Measurements from ENCODE around the gene CIT.
"Not testable (repeated sequence)": the region's sequence is repeated elsewhere in the genome, so short reads cannot be mapped to it uniquely, and the experiment has no call there.

Gene CIT, protein sequence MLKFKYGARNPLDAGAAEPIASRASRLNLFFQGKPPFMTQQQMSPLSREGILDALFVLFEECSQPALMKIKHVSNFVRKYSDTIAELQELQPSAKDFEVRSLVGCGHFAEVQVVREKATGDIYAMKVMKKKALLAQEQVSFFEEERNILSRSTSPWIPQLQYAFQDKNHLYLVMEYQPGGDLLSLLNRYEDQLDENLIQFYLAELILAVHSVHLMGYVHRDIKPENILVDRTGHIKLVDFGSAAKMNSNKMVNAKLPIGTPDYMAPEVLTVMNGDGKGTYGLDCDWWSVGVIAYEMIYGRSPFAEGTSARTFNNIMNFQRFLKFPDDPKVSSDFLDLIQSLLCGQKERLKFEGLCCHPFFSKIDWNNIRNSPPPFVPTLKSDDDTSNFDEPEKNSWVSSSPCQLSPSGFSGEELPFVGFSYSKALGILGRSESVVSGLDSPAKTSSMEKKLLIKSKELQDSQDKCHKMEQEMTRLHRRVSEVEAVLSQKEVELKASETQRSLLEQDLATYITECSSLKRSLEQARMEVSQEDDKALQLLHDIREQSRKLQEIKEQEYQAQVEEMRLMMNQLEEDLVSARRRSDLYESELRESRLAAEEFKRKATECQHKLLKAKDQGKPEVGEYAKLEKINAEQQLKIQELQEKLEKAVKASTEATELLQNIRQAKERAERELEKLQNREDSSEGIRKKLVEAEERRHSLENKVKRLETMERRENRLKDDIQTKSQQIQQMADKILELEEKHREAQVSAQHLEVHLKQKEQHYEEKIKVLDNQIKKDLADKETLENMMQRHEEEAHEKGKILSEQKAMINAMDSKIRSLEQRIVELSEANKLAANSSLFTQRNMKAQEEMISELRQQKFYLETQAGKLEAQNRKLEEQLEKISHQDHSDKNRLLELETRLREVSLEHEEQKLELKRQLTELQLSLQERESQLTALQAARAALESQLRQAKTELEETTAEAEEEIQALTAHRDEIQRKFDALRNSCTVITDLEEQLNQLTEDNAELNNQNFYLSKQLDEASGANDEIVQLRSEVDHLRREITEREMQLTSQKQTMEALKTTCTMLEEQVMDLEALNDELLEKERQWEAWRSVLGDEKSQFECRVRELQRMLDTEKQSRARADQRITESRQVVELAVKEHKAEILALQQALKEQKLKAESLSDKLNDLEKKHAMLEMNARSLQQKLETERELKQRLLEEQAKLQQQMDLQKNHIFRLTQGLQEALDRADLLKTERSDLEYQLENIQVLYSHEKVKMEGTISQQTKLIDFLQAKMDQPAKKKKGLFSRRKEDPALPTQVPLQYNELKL (N-terminal part only)

GRCh38 chr12:119876761-119877638 is at the start of gene CIT:
CIT (minus strand) TSS chr12:119877320; CDS start chr12:119876168, 1,152 bp downstream.
- DNase-seq, result peak; percentile 30 to 91 (median 76)

DNA sequence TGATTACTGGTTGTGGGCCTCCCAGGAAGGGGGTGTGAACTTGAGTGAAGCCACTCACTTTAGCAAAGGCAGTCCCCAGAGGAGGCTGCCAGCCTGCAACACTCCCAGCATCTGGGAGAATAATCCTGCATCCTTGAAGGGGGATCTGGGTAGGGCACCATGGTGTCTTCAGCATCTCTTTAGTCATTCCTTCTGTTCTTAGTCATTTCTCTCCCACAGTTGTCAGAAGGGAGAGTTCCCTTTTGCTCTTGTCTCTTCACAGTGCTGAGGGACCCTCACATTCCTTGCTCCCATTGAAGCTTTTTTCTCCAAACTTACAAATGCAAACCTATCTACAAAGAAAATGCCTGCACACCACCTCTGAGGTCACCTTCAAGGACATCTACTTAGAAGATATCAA is 48.1 kb upstream of the CIT start:
- no peak for DNase-seq

DNA sequence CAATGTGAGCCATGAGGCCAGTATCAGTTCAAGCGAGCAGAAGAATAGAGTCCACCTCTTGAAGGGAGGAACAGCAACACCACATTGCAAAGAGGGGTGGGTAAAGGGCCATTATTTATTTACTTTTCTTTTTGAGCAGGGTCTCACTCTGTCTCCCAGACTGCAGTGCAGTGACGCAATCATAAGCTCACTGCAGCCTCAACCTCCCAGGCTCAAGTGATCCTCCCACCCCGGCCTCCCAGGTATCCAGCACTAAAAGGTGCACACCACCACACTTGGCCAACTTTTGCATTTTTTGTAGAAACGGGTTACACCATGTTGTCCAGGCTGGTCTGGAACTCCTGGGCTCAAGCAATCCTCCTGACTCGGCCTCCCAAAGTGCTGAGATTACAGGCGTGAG is 42.9 kb upstream of the CIT start:
- DNase-seq, result no peak

DNA sequence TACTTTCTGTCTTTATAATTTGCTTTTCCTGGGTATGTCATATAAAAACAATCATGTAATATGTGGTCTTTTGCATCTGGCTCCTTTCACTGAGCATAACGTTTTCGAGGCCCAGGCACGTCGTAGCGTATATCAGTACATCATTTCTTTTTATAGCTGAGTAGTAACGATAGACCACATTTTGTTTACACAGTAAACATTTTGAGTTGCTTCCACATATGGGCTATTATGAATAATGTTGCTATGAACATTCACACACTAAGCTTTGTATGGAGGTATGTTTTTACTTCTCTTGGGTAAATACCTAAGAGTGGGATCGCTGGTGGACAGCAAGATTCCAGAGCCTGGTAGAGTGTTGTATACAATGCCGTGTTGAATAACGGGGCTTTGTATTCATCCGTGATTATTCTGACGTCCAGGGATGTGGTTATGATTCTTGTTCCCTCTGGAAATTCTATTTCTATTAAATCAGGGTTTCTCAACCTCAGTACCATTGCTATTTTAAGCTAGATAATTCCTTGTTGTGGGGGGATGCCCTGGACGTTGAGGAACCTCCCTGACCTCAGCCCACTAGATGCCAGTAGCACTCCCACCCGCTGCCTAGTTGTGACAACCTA is 38.9 kb upstream of the CIT start:
- DNase-seq, result no peak

GRCh38 chr12:119914666-119915065 is 37.5 kb upstream of the CIT start:
- DNase-seq, result no peak

- no peak for DNase-seq
These were observed 36.6 kb upstream of the CIT start for GRCh38 chr12:119913536-119914330.

- DNase-seq, result no peak
These were observed 34.1 kb upstream of the CIT start for GRCh38 chr12:119911182-119911581.

GRCh38 chr12:119910586-119910985 is 33.5 kb upstream of the CIT start:
- no peak for DNase-seq

- peak in 47 of 58 donors; percentile 3 to 73 (median 18) for DNase-seq
These were observed 25.0 kb upstream of the CIT start for GRCh38 chr12:119902084-119902509.

GRCh38 chr12:119901670-119902069 is 24.6 kb upstream of the CIT start:
- no peak for DNase-seq

GRCh38 chr12:119894916-119895315 is 17.8 kb upstream of the CIT start:
- DNase-seq, result no peak

DNA sequence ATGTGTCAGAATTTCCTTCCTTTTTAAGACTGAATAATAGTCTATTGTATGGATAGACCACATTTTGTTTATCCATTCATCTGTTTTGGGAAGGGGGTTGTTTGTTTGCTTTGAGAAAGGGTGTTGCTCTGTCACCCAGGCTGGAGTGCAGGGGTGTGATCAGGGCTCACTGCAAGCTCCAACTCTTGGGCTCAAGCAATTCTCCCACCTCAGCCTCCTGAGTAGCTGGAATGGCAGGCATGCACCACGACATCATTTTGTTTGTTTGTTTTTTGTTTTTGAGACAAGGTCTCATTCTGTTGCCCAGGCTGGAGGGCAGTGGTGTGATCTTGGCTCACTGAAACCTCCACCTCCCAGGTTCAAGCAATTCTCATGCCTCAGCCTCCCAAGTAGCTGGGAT is 15.5 kb upstream of the CIT start:
- DNase-seq, result not testable (repeated sequence)

DNA sequence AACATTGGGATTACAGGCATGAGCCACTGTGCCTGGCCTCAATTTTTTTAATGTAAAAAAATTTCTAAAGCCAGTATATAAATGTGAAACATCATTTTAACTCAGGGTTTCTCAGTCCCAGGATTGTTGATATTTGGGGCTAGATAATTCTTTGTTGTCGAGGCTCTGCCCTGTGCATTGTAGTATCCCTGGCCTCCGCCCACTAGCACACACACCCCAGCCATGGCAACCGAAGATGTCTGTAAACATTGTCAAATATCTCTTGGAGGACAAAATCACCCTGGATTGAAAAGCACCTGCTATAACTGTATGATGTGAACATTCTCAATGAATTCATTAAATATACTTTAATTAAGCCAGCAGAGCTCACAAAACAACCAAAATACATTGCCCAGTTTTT is 8.4 kb upstream of the CIT start:
- DNase-seq, result no peak

GRCh38 chr12:119883791-119884190 is 6.7 kb upstream of the CIT start:
- not testable (repeated sequence) for DNase-seq

GRCh38 chr12:119883237-119883636 is 6.1 kb upstream of the CIT start:
- DNase-seq, result no peak

GRCh38 chr12:119877639-119877948 is 474 bp upstream of the CIT start:
- DNase-seq, result no peak

GRCh38 chr12:119870457-119870856 is 6.7 kb downstream of the CIT start:
- DNase-seq, result no peak

DNA sequence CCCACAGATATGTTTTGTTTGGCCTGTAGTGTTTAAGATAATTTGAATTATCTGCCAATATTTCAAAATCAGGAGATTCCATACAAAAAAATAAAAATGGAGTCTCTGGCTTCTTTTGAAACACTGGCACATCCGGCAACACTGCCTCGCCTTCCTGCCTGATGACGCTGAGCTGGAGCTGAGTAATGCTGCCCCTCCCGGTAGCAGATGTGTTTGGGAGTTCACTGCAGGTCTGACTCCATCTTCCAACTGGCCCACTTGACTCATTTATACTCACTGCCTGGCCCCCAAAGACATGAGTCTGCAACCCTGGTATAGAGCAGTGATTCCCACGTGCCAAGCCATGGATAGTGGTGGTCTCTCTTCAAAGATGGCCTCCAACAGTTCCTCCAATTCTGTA is 7.4 kb downstream of the CIT start:
- DNase-seq, result peak in 4 of 58 donors; percentile 1 to 4 (median 2)

- DNase-seq, result no peak
These were observed 8.1 kb downstream of the CIT start for GRCh38 chr12:119868992-119869391.
